Common myeloid progenitor, CD34-positive (primary cell): ENCODE data around the gene CRY1.

Source experiments
- CTCF ChIA-PET: fragments of 350-600 bp; sonication (Branson Sonifier 250); formaldehyde crosslinking; loops from one replicate; lab custom pipeline; 2021; ENCODE audit warnings: antibody characterized with exemption; lab: Charles Lee
- POLR2A ChIA-PET: fragments of 350-600 bp; sonication (Branson Sonifier 250); formaldehyde crosslinking; loops from one replicate; lab custom pipeline; 2021; ENCODE audit warnings: antibody characterized with exemption; lab: Charles Lee
- DNase-seq, 3 donors: peaks; one replicate each; pipeline versions ENCODE4 v3.0.0 to v3.0.0-alpha.2; 2013
- H3K27ac ChIP-seq, 2 experiments: 1 replicate in 1 of 2; 2 replicates in 1 of 2; pipeline ENCODE4 v1.7.0; 2013; ENCODE audit warnings: inconsistent platforms in 2 of 2, low read length in 2 of 2, mild to moderate bottlenecking in 2 of 2, low read depth in 1 of 2, moderate library complexity in 1 of 2; ENCODE audit not compliant: severe bottlenecking in 2 of 2, insufficient read depth in 1 of 2, poor library complexity in 1 of 2
- H3K27me3 ChIP-seq, 5 experiments: replicated peaks in 2 of 5; 1 replicate in 3 of 5; 2 replicates in 2 of 5; pipeline versions ENCODE4 v1.6.1 to v1.7.0; 2013; ENCODE audit warnings: low read length in 4 of 5, mild to moderate bottlenecking in 2 of 5, moderate library complexity in 2 of 5, inconsistent platforms in 1 of 5; ENCODE audit not compliant: insufficient read depth in 5 of 5, control insufficient read depth in 4 of 5
- H3K36me3 ChIP-seq, 4 experiments: 1 replicate in 2 of 4; 2 replicates in 2 of 4; pipeline versions ENCODE4 v1.6.1 to v1.7.0; 2013; ENCODE audit warnings: low read length in 3 of 4, control low read depth in 1 of 4, mild to moderate bottlenecking in 1 of 4; ENCODE audit not compliant: control insufficient read depth in 4 of 4, insufficient read depth in 4 of 4
- H3K4me1 ChIP-seq, 4 experiments: 1 replicate in 3 of 4; 2 replicates in 1 of 4; pipeline versions ENCODE4 v1.6.1 to v1.7.1; 2013; ENCODE audit warnings: low read length in 3 of 4, mild to moderate bottlenecking in 3 of 4, control low read depth in 1 of 4, inconsistent platforms in 1 of 4, moderate library complexity in 1 of 4; ENCODE audit not compliant: control insufficient read depth in 4 of 4, insufficient read depth in 4 of 4; ENCODE audit errors: control extremely low read depth in 1 of 4
- H3K4me3 ChIP-seq, 7 experiments: 1 replicate in 4 of 7; 2 replicates in 3 of 7; pipeline versions ENCODE4 v1.5.1 to v1.7.0; 2013; ENCODE audit warnings: mild to moderate bottlenecking in 7 of 7, low read length in 6 of 7, moderate library complexity in 6 of 7, inconsistent platforms in 2 of 7, low read depth in 2 of 7, control low read depth in 1 of 7; ENCODE audit not compliant: insufficient read depth in 4 of 7, control insufficient read depth in 1 of 7; ENCODE audit errors: extremely low read depth in 1 of 7
- H3K9me3 ChIP-seq, 5 experiments: 1 replicate in 4 of 5; 2 replicates in 1 of 5; pipeline versions ENCODE4 v1.6.1 to v1.7.1; 2013; ENCODE audit warnings: low read length in 4 of 5, mild to moderate bottlenecking in 2 of 5, inconsistent platforms in 1 of 5, low read depth in 1 of 5, moderate library complexity in 1 of 5; ENCODE audit not compliant: control insufficient read depth in 4 of 5, insufficient read depth in 2 of 5; ENCODE audit errors: control extremely low read depth in 1 of 5
- WGBS: methylation state at CpG from one replicate; pipeline ENCODE4 v1.1.5; 2013; ENCODE audit not compliant: insufficient coverage; 5-methylcytosine and 5-hydroxymethylcytosine counted together

CRY1 gene

GRCh38 chr12:107131832-107132616, 38.7 kb upstream of the CRY1 start:
- Histone ChIP-seq H3K4me1 (peaks cover 0 to 6% (median 4%) of the 10 kb centered on the region in 4 experiments), H3K36me3 (no peaks in the 10 kb centered on the region), H3K4me3 (no peak overlapping the region), H3K27me3 (no peaks in the 10 kb centered on the region), H3K27ac (no peak overlapping the region), H3K9me3 (no peaks in the 10 kb centered on the region)
- 34% methylated on average over 10 of the region's 10 CpGs for WGBS
- ChIA-PET POLR2A (no interaction called here), CTCF (interaction anchor here (0.6 to 15.8 kb wide), 43 partner anchors 10 to 508 kb away, joined by 3 to 256 read pairs (median 5); no protein-coding TSS in a partner anchor)
- peak; percentile 39 to 51 (median 40) for DNase-seq

DNA sequence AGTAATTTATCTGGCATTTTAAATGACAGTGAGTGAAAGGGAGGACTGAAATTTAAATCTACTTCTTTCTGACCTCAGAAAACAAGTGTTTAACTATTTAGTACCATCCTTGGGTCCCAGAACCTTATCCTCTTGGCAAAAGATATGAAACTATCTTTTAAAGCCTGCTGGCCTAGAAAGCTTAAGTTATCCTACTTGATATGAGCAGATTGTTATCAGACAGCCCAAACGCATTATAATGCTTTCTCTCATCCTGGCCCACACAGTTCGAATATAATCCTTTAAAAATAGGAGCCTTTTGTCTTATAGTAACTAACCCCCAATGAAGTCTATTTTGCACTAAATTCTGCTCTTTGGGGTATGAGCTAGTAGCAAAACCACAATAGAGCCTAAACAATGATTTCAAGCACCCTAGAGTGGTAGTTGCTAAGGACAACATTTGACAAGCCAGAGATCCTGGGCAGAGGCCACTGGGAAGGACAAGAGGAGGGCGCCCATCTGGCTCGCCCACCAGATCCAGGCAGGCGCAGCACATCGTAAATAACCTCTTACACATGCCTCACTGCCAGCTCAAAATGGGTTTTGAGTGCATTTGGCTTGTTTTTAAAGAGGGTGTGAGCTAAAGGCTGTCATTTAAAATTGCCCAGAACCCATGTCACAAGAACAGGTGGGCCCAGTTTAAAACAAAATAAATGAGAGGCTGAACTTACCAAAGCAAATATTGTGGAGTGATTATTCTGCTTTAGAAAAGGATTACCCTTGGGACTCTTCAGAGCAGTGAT, 37.7 kb upstream of the CRY1 start:
- no peak overlapping the region for H3K4me3 ChIP-seq
- no peak for DNase-seq
- CTCF ChIA-PET = interaction anchor here (0.5 to 15.8 kb wide), 39 partner anchors 9 to 541 kb away, joined by 3 to 256 read pairs (median 5); no protein-coding TSS in a partner anchor
- no peaks in the 10 kb centered on the region for H3K9me3 ChIP-seq
- peaks cover 7 to 10% (median 9%) of the 10 kb centered on the region in 4 experiments for H3K4me1 ChIP-seq
- WGBS = 100% methylated on average over 2 of the region's 6 CpGs
- POLR2A ChIA-PET = no interaction called here
- H3K27me3 ChIP-seq = no peaks in the 10 kb centered on the region
- H3K36me3 ChIP-seq = no peaks in the 10 kb centered on the region
- no peak overlapping the region for H3K27ac ChIP-seq

DNA sequence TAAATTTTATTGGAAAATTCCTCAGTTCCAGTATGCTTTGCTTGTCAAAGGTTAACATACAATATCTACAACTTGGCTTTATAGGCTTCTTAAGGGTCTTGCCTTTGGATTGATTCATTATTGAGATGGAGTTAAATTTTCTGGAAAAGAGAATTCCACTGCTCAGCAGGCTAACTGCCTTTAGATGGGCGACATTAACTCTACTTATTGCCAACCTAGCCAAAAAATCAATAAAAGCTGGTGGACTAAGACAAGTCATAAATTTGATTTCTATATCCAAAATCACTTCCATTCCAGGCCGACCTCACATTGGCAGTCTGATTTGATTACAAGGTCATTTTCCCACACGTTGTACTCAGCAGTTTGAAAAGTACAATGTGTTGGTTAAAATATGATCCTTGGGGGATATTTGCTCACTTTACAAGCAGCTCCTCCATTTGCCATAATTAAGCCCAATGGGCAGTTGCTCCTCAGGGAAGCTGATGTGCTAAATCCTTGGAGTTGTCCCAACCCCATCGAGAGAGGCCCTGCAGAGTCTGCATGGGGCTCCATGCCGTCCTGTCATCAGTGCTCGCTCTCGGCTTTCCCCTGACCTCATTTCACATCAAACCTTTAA, 36.1 kb upstream of the CRY1 start:
- no peak for DNase-seq
- H3K4me3 ChIP-seq = no peak overlapping the region
- POLR2A ChIA-PET = no interaction called here
- H3K4me1 ChIP-seq = peaks cover 7 to 15% (median 10%) of the 10 kb centered on the region in 4 experiments
- WGBS = 75% methylated on average over 1 of the region's 7 CpGs
- H3K9me3 ChIP-seq = no peaks in the 10 kb centered on the region
- CTCF ChIA-PET = interaction anchor here (1.7 to 15.8 kb wide), 6 partner anchors 13 to 543 kb away, joined by 4 to 256 read pairs (median 19); no protein-coding TSS in a partner anchor
- no peaks in the 10 kb centered on the region for H3K27me3 ChIP-seq
- H3K36me3 ChIP-seq = no peaks in the 10 kb centered on the region
- no peak overlapping the region for H3K27ac ChIP-seq

- ChIA-PET CTCF (interaction anchor here (2.1 to 15.8 kb wide), 3 partner anchors 12 to 482 kb away, joined by 8 to 256 read pairs (median 162); no protein-coding TSS in a partner anchor), POLR2A (interaction anchor here (0.7 kb wide), 1 partner anchor 29 kb away, joined by 3 read pairs; no protein-coding TSS in a partner anchor)
- H3K9me3 ChIP-seq = no peaks in the 10 kb centered on the region
- H3K27ac ChIP-seq = no peak overlapping the region
- no peaks in the 10 kb centered on the region for H3K36me3 ChIP-seq
- no peaks in the 10 kb centered on the region for H3K27me3 ChIP-seq
- DNase-seq = no peak
- 100% methylated on average over 3 of the region's 6 CpGs for WGBS
- H3K4me3 ChIP-seq = no peak overlapping the region
- H3K4me1 ChIP-seq = peaks cover 7 to 15% (median 10%) of the 10 kb centered on the region in 4 experiments
Measured at GRCh38 chr12:107127482-107128430, 34.4 kb upstream of the CRY1 start.

DNA sequence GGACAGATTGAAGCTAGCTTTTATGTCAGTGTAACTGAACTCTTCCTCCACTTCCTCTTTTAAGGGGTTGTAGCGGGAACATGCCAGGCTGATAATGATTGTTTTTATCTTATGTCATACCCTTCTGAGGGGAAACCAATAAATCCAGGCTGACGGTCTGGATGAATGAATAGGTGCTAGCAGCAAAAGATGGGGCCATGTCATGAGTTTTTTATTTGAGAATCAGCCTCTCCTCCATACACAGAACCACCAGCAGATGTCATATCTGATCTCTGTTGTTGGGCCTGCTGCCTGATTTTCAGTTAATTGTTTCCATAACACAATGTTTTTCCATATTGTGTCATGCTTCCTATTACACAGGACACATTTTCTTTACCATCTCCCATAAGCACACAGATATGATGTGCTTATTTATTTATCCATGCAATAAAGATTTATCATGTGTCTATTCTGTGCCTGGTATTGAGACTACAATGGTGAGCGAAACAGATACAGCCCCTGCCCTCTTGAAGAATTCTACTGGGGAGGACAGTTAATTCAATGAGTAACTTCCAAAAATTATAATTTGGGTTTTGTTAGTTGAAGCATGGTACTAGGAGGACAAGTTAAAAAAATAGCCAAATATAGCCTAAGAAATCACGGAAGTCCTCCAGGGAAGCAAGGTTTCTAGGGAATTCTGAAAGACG, 33.6 kb upstream of the CRY1 start:
- WGBS = 96% methylated on average over 3 of the region's 5 CpGs
- H3K27me3 ChIP-seq = peaks cover 0 to 2% (median 0%) of the 10 kb centered on the region in 5 experiments
- peak; percentile 31 to 80 (median 71) for DNase-seq
- no peak overlapping the region for H3K4me3 ChIP-seq
- no peaks in the 10 kb centered on the region for H3K9me3 ChIP-seq
- POLR2A ChIA-PET = no interaction called here
- H3K4me1 ChIP-seq = peaks cover 7 to 15% (median 10%) of the 10 kb centered on the region in 4 experiments
- H3K27ac ChIP-seq = no peak overlapping the region
- no peaks in the 10 kb centered on the region for H3K36me3 ChIP-seq
- CTCF ChIA-PET = interaction anchor here (1.7 to 15.8 kb wide), 4 partner anchors 11 to 483 kb away, joined by 4 to 256 read pairs (median 85); no protein-coding TSS in a partner anchor
